ENCODE measurements around the gene NRXN3.
"Not testable (repeated sequence)": the region's sequence is repeated elsewhere in the genome, so short reads cannot be mapped to it uniquely, and the experiment has no call there.

The NRXN3 gene

DNA sequence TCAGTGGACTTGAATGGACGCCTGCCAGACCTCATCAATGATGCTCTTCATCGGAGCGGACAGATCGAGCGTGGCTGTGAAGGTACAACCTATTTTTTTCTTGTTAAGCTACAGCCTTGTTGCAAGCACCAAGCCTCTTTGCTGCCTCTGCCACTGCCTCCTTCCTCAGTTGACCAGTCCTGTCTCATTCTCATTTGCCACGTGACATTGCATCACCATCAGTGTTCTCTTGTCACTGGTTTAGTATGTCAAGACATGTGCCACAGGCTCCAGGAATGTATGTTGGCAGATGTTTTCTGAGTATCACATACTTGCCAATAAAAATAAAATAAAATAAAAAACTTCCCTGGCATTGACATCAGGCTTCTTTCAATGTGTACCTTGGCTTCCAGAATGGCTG is 798.1 kb downstream of the NRXN3 start:
- no peak for DNase-seq

DNA sequence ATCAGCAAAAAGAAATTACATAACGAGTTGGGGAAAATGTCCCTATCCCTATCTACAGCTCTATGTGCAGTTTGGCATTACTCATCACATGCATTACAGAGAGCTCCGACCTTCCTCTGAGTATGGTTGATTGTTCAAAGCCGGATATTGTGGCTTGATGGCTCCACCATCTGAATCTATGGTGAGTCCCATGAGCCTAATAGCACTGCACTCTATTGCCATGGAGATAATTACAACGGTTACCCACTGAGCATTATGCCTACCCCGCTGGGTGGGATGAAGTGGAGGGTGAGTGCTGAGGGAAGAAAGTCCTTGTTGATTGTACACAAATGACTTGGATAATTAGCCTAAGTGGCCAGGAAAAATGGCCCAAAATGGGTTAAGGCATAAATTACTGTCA is 800.5 kb downstream of the NRXN3 start:
- DNase-seq: peak; percentile 100

DNA sequence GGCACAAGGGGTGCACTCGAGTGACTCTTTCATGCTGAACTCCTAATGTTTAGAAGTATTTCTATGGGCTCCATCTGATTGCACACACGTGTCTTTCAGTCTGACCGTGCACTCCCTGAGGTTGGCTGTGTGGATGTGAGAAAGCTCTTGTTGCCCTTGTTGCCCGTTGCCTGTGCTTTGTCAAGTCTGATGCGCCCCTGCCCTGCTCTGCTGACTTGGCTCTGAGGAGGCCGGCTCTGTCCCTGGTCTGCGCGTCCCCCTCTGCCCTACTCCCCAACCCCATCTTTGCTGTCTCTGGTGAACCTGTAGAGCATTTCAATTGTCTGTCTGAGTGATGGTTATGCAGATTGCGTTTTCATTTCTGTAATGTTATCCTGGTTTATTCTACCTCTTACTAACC is 802.3 kb downstream of the NRXN3 start:
- no peak for DNase-seq

DNA sequence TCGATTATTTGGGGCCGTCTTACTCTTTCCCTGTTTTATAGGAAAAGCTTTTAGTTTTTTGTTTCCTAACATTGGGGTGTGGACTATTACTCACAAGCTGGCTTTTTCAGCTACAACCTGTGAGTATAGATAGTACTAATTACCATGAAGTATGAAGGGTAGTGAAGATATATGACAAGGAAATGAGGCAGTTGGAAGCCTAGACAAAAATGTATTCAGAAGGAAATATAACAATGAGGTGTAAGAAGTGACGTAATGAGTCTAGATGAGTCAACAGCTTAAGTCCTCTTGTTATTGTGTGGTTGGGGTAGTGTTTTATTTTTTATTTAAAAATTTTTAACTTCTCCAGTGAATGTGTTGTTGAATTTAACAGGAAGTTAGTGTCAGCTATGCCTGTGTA is 804.5 kb downstream of the NRXN3 start:
- no peak for DNase-seq

DNA sequence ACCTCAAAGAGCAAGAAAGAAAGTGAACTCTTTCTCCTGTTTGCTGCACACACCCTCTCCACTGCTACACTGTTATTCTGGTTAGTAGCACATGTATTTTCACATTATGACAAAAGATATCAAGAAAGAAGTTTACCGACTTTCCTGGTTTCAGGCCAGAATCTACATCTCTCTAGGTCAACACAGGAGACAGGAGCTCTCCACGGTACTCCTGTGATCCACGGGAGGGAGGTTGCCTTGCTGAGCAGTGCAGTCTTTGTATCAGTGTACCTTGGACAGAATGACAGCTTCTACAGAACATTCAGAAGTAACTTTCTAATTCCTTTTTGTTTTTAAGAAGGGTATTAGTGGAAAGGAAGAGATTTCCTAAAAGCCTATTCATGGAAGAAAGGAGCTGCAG is 805.6 kb downstream of the NRXN3 start:
- DNase-seq: no peak

- DNase-seq: no peak
These were observed 808.7 kb downstream of the NRXN3 start for GRCh38 chr14:78978896-78979295.

DNA sequence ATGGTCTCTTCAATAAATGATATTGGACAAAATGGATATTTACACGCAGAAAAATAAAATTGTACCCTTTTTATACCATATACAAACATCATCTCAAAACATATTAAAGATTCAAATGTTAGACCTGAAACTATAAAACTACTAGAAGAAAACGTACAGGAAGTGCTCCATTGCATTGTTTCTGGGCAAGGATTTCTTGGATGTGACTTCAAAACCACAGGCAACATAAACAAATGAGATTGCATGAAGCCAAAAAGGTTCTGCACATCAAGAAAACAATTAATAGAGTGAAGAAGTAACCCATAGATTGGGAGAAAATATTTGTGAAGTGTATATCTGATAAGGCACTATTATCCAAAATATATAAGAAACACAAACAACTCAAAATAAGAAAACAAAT is 812.4 kb downstream of the NRXN3 start:
- no peak for DNase-seq

- DNase-seq: no peak
These were observed 813.0 kb downstream of the NRXN3 start for GRCh38 chr14:78983126-78983525.

- no peak for DNase-seq
These were observed 815.7 kb downstream of the NRXN3 start for GRCh38 chr14:78985668-78986381.

- no peak for DNase-seq
These were observed 816.8 kb downstream of the NRXN3 start for GRCh38 chr14:78986989-78987388.

DNA sequence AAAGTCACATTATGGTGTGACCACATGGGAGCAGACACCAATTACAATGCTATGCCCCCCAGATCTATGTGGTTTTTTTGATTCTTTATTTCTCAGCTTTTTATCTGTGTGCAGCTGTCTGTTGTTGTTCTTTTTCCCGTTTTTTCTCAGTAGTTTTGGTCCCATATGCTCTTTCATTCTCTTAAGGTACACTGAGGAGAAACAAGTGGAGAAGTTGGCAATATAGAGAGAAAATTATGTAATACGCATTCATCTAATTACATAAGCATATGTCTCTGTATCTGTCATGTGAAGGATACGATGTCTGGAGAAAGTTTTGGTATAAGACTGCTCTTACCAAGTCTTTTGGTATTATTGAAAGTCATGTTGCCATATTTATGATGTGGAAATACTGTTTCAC is 819.0 kb downstream of the NRXN3 start:
- DNase-seq: no peak

DNA sequence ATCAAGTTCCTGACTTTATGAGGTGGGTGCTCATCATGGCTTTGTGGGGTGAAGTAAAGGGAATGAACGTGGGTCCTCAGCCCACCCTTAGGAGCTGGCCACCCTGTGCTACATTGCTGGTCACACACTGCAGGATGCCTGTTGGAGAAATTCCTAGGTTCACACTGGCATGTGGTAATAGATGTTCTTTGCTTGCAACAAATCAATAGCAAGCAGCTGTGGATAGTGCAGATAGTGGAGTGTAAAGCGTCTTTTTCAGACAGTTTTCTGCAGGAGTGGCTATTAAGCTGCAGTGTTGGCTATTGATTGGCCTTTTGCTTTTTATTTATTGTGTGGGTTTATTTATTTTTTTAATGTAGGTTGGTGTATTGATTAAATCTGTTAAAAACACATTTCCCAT is 822.7 kb downstream of the NRXN3 start:
- no peak for DNase-seq

- DNase-seq: no peak
These were observed 827.6 kb downstream of the NRXN3 start for GRCh38 chr14:78997811-78998210.

GRCh38 chr14:79009286-79009685 is 839.1 kb downstream of the NRXN3 start:
- DNase-seq: no peak

DNA sequence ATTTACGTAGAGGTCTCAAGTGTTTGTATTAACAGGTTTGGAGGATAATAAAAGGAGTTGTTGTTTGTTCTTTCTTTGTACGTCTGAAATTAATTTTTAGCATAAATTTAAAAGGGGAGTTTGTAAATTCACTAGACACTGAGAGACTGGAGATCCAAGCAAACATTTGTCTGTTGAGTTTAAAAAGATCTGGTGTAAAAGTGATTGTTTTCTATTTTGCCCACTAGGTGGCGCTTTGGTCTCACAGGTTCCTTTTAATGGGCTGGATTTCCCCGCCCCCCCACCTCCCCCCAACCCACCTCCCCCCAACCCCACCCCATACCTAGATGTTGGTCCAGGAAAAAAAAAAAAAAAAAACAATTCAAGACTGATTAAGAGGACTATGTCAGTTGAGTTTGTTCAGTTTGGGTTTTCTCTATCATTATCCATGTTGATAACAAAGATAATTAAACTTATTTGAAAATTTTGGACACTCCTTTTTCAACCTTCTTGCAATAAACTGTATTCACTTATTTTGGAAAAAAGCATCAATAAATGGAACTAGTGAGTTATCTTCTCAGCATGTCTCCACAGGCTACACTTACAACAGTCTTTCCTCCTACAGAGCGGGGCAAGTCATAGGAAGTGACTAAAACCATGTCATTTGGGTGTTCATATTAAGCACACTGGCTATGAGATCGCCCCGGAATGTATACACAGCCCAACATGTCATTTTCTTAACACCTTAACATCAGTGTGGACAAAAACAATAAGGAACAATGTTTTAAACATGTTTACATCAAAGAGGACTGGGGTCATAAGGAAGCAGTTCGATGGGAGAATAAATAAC is 841.1 kb downstream of the NRXN3 start:
- DNase-seq: no peak

GRCh38 chr14:79011920-79012204 is 841.7 kb downstream of the NRXN3 start:
- DNase-seq: no peak

GRCh38 chr14:79016828-79017505 is 846.8 kb downstream of the NRXN3 start:
- DNase-seq: no peak

GRCh38 chr14:79017561-79017960 is 847.4 kb downstream of the NRXN3 start:
- DNase-seq: no peak

DNA sequence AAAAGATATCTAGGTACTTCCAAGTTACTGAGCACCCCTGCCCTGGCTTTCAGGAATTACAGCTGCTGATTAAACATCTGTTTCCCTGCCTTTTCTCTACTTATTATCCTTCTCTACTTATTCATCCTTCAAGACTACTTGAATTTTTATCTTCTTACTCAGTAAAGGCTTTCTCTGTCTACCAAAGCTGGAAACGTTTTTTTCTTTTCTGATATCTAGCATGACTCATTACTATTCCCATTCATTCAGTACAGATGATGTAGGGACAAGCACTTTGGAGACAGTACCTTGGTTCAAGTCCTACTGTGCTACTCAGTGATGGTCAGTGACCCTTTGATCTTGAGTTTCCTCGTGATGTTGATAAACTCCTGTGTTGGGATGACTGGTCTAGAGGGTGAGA is 848.7 kb downstream of the NRXN3 start:
- DNase-seq: no peak

DNA sequence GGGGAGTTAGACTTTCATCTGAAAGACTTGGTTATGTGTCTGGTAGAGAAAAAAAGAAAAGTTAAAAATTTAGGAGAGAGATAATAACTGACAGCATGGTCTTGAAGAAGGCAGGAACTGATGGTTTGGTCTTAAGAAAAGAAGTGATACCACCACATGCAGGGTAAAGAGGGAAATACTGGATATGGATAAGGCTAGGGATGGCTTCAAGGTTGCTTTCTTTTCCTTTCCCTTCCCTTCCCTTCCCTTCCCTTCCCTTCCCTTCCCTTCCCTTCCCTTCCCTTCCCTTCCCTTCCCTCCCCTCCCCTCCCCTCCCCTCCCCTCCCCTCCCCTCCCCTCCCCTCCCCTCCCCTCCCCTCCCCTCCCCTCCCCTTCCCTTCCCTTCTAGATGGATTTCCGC is 849.7 kb downstream of the NRXN3 start:
- DNase-seq: not testable (repeated sequence)

DNA sequence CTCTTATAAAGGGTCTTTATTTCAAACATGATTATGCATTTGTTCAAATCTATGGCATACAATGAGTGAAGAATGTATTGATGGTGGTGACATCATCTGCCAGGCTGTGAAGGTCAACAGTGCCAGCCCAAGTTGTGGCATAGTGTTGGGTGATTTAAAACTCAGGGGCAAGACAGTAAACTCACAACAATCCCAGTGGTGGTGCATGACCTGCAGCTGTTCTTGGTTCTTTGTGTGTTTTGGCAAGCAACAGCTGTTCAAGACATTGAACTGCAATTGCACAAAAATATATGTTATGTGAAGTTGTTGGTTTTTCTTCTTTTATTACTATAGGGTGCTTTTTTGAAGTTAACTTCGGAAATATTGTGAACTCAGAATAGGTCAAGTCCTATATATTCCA is 851.6 kb downstream of the NRXN3 start:
- DNase-seq: no peak

- DNase-seq: no peak
These were observed 857.0 kb downstream of the NRXN3 start for GRCh38 chr14:79027138-79027537.

DNA sequence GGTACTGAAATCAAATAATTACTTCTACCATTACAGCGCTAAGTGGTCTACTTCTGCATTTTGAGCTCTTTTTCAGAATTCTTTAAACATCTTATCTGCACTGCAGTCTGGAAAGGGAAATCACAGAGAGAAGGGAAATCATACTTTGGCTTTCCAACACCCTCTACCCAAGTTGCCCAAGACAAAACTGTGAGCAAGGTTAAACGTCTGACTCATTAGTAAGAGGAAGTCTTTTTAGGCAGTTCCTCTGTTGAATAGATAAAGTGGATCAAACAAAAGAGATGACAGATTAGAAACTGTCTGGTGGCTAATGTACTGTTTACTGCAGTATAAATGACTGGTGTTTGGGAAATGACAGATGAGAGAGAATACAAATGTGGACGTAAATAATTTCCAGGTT is 858.1 kb downstream of the NRXN3 start:
- no peak for DNase-seq

DNA sequence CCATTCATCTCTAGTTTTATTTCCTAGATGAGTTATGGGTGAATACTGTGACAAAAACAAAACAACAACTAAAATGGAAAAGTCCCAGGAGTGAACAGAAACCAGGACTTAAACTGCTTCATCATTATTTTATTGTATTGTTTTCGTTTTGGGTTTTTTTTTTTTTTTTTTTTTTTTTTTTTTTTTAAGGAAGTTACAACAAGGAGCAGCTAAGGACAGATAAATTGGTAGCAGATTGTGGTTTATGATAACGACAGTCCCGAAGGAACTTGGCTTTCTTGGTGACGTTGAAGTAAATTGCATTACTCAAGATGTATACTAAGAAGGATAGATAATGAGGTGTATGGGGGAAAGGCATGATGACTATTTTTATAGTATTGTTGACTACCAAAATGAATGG is 866.3 kb downstream of the NRXN3 start:
- no peak for DNase-seq

Data from NCI-H1436 treated with DMSO at 0.1 percent for 48 hours (cell line).